Trophoblast cell (in vitro differentiated cells and primary cell): ENCODE data around the gene WDR5.

Experiments
- DNase-seq, 2 donors: peaks; one replicate each; pipeline ENCODE4 v3.0.0-alpha.2; 2016
- H2AFZ ChIP-seq: 2 replicates; pipeline ENCODE4 v1.6.1; 2013; ENCODE audit warnings: low read length, moderate library complexity, mild to moderate bottlenecking; ENCODE audit not compliant: insufficient read depth, poor library complexity
- H2AK5ac ChIP-seq: 2 replicates; pipeline ENCODE4 v1.6.1; 2013; ENCODE audit warnings: mild to moderate bottlenecking, low read length
- H2BK120ac ChIP-seq: 2 replicates; pipeline ENCODE4 v1.6.1; 2013; ENCODE audit warnings: low read length, mild to moderate bottlenecking, moderate library complexity; ENCODE audit not compliant: insufficient read depth, poor library complexity
- H2BK12ac ChIP-seq: 2 replicates; pipeline ENCODE4 v1.6.1; 2013; ENCODE audit warnings: mild to moderate bottlenecking, low read length, moderate library complexity
- H2BK5ac ChIP-seq: 2 replicates; pipeline ENCODE4 v1.6.1; 2013; ENCODE audit warnings: low read length, low read depth, moderate library complexity, mild to moderate bottlenecking; ENCODE audit not compliant: poor library complexity
- H3K14ac ChIP-seq: 2 replicates; pipeline ENCODE4 v1.6.1; 2013; ENCODE audit warnings: mild to moderate bottlenecking, low read length
- H3K18ac ChIP-seq: 2 replicates; pipeline ENCODE4 v1.6.1; 2013; ENCODE audit warnings: mild to moderate bottlenecking, low read length
- H3K23ac ChIP-seq: 2 replicates; pipeline ENCODE4 v1.6.1; 2013; ENCODE audit warnings: low read length
- H3K27ac ChIP-seq: 2 replicates; pipeline ENCODE4 v1.5.1; 2013; ENCODE audit warnings: low read depth, mild to moderate bottlenecking, inconsistent platforms, low read length, moderate library complexity
- H3K27me3 ChIP-seq: 2 replicates; pipeline ENCODE4 v1.6.1; 2013; ENCODE audit warnings: inconsistent platforms, mild to moderate bottlenecking, low read length, moderate library complexity; ENCODE audit not compliant: insufficient read depth
- H3K36me3 ChIP-seq, 2 experiments: 1 replicate in 1 of 2; 2 replicates in 1 of 2; pipeline ENCODE4 v1.6.1; 2013; ENCODE audit warnings: low read length in 2 of 2, mild to moderate bottlenecking in 2 of 2, moderate library complexity in 1 of 2; ENCODE audit not compliant: insufficient read depth in 2 of 2, control insufficient read depth in 1 of 2
- H3K4ac ChIP-seq: 2 replicates; pipeline ENCODE4 v1.6.1; 2013; ENCODE audit warnings: low read depth, mild to moderate bottlenecking, low read length, moderate library complexity
- H3K4me1 ChIP-seq, 2 experiments: 1 replicate in 1 of 2; 2 replicates in 1 of 2; pipeline ENCODE4 v1.6.1; 2013; ENCODE audit warnings: low read length in 2 of 2, mild to moderate bottlenecking in 2 of 2, moderate library complexity in 1 of 2; ENCODE audit not compliant: insufficient read depth in 2 of 2, control insufficient read depth in 1 of 2
- H3K4me2 ChIP-seq: 2 replicates; pipeline ENCODE4 v1.6.1; 2013; ENCODE audit warnings: inconsistent platforms, mild to moderate bottlenecking, low read length, moderate library complexity
- H3K4me3 ChIP-seq: 2 replicates; pipeline ENCODE4 v1.5.1; 2013; ENCODE audit warnings: mild to moderate bottlenecking, low read depth, low read length, inconsistent platforms
- H3K79me1 ChIP-seq: one replicate; pipeline ENCODE4 v1.6.1; 2013; ENCODE audit warnings: low read length
- H3K79me2 ChIP-seq: 2 replicates; pipeline ENCODE4 v1.6.1; 2013; ENCODE audit warnings: low read length, mild to moderate bottlenecking; ENCODE audit not compliant: control insufficient read depth, insufficient read depth, poor library complexity
- H3K9ac ChIP-seq: 2 replicates; pipeline ENCODE4 v1.6.1; 2013; ENCODE audit warnings: mild to moderate bottlenecking, low read length
- H3K9me3 ChIP-seq: 2 replicates; pipeline ENCODE4 v1.6.1; 2013; ENCODE audit warnings: low read depth, mild to moderate bottlenecking, control low read depth, inconsistent platforms, low read length; ENCODE audit not compliant: insufficient read depth
- H4K12ac ChIP-seq: 2 replicates; pipeline ENCODE4 v1.6.1; 2013; ENCODE audit warnings: low read depth, mild to moderate bottlenecking, low read length, moderate library complexity
- H4K8ac ChIP-seq: 2 replicates; pipeline ENCODE4 v1.6.1; 2013; ENCODE audit warnings: low read depth, mild to moderate bottlenecking, low read length, moderate library complexity
- H4K91ac ChIP-seq: one replicate; pipeline ENCODE4 v1.6.1; 2013; ENCODE audit warnings: low read depth, mild to moderate bottlenecking, low read length, moderate library complexity
- WGBS: extraction: QIAGEN DNeasy Blood & Tissue Kit; methylation state at CpG from one replicate; pipeline ENCODE4 v1.1.7; 2013; ENCODE audit warnings: missing lambda C conversion rate; ENCODE audit not compliant: insufficient read length, insufficient coverage; ENCODE audit errors: extremely low coverage; 5-methylcytosine and 5-hydroxymethylcytosine counted together

Gene WDR5

GRCh38 chr9:134189145-134189469 lies 53.2 kb downstream of the WDR5 start:
- no peak overlapping the region for H3K4me2 ChIP-seq
- no peak overlapping the region for H2BK120ac ChIP-seq
- no peaks in the 10 kb centered on the region for H3K79me1 ChIP-seq
- no peaks in the 10 kb centered on the region for H3K27me3 ChIP-seq
- H3K79me2 ChIP-seq = no peaks in the 10 kb centered on the region
- peaks cover 2% of the 10 kb centered on the region for H3K9me3 ChIP-seq
- WGBS = no CpG with 5 or more reads among the region's 15 CpGs
- H2AK5ac ChIP-seq = no peak overlapping the region
- no peak for DNase-seq
- H3K4ac ChIP-seq = no peak overlapping the region
- H3K36me3 ChIP-seq = no peaks in the 10 kb centered on the region
- no peak overlapping the region for H2BK5ac ChIP-seq
- no peaks in the 10 kb centered on the region for H3K4me1 ChIP-seq
- H3K23ac ChIP-seq = no peak overlapping the region
- no peak overlapping the region for H4K12ac ChIP-seq
- H3K9ac ChIP-seq = no peak overlapping the region
- no peak overlapping the region for H4K8ac ChIP-seq
- no peak overlapping the region for H2AFZ ChIP-seq
- H3K14ac ChIP-seq = no peak overlapping the region
- H4K91ac ChIP-seq = no peak overlapping the region
- no peak overlapping the region for H3K18ac ChIP-seq
- H2BK12ac ChIP-seq = no peak overlapping the region
- H3K4me3 ChIP-seq = no peak overlapping the region
- H3K27ac ChIP-seq = no peak overlapping the region

GRCh38 chr9:134189470-134190231 lies 53.8 kb downstream of the WDR5 start:
- Histone ChIP-seq H3K4me1 (no peaks in the 10 kb centered on the region), H2BK12ac (no peak overlapping the region), H2AFZ (no peak overlapping the region), H3K14ac (no peak overlapping the region), H3K79me1 (no peaks in the 10 kb centered on the region), H4K8ac (no peak overlapping the region), H3K23ac (no peak overlapping the region), H3K18ac (no peak overlapping the region), H3K4me3 (no peak overlapping the region), H2AK5ac (no peak overlapping the region), H4K91ac (no peak overlapping the region), H3K27ac (no peak overlapping the region), H3K4me2 (no peak overlapping the region), H3K27me3 (no peaks in the 10 kb centered on the region), H3K9me3 (peaks cover 2% of the 10 kb centered on the region), H2BK5ac (no peak overlapping the region), H3K36me3 (no peaks in the 10 kb centered on the region), H3K9ac (no peak overlapping the region), H4K12ac (no peak overlapping the region), H3K4ac (no peak overlapping the region), H3K79me2 (no peaks in the 10 kb centered on the region), H2BK120ac (no peak overlapping the region)
- no peak for DNase-seq
- no CpG with 5 or more reads among the region's 24 CpGs for WGBS

GRCh38 chr9:134190232-134191121 lies 54.6 kb downstream of the WDR5 start:
- H4K12ac ChIP-seq = no peak overlapping the region
- H2BK12ac ChIP-seq = no peak overlapping the region
- no peak overlapping the region for H3K18ac ChIP-seq
- no peaks in the 10 kb centered on the region for H3K36me3 ChIP-seq
- no peak overlapping the region for H3K27ac ChIP-seq
- no peak overlapping the region for H3K23ac ChIP-seq
- H3K9me3 ChIP-seq = peaks cover 2% of the 10 kb centered on the region
- H2BK120ac ChIP-seq = no peak overlapping the region
- no peak overlapping the region for H2AK5ac ChIP-seq
- H3K79me2 ChIP-seq = no peaks in the 10 kb centered on the region
- no peak overlapping the region for H2AFZ ChIP-seq
- no CpG with 5 or more reads among the region's 29 CpGs for WGBS
- H3K4me2 ChIP-seq = no peak overlapping the region
- no peak for DNase-seq
- H3K79me1 ChIP-seq = no peaks in the 10 kb centered on the region
- no peak overlapping the region for H3K9ac ChIP-seq
- H3K27me3 ChIP-seq = no peaks in the 10 kb centered on the region
- no peak overlapping the region for H4K8ac ChIP-seq
- no peak overlapping the region for H2BK5ac ChIP-seq
- H3K14ac ChIP-seq = no peak overlapping the region
- no peak overlapping the region for H4K91ac ChIP-seq
- no peak overlapping the region for H3K4me3 ChIP-seq
- no peak overlapping the region for H3K4ac ChIP-seq
- no peaks in the 10 kb centered on the region for H3K4me1 ChIP-seq

- Histone ChIP-seq H3K79me2 (no peaks in the 10 kb centered on the region), H3K4me3 (no peak overlapping the region)
- no CpG with 5 or more reads among the region's 6 CpGs for WGBS
Measured at GRCh38 chr9:134191455-134192209, 55.8 kb downstream of the WDR5 start.

More at GRCh38 chr9:134191455-134192209, 55.8 kb downstream of the WDR5 start:
- H3K4me1 ChIP-seq = no peaks in the 10 kb centered on the region
- no peak overlapping the region for H2AFZ ChIP-seq
- H3K14ac ChIP-seq = no peak overlapping the region
- no peak overlapping the region for H4K12ac ChIP-seq
- no peaks in the 10 kb centered on the region for H3K9me3 ChIP-seq
- H2BK12ac ChIP-seq = no peak overlapping the region
- peak overlapping the region; percentile 35 for H3K9ac ChIP-seq
- H4K91ac ChIP-seq = no peak overlapping the region
- DNase-seq = no peak
- no peaks in the 10 kb centered on the region for H3K79me1 ChIP-seq
- no peak overlapping the region for H2BK120ac ChIP-seq
- H3K4me2 ChIP-seq = no peak overlapping the region
- no peak overlapping the region for H3K4ac ChIP-seq
- no peak overlapping the region for H3K18ac ChIP-seq
- no peaks in the 10 kb centered on the region for H3K36me3 ChIP-seq
- no peaks in the 10 kb centered on the region for H3K27me3 ChIP-seq
- no peak overlapping the region for H3K23ac ChIP-seq
- H4K8ac ChIP-seq = no peak overlapping the region
- no peak overlapping the region for H2BK5ac ChIP-seq
- H2AK5ac ChIP-seq = no peak overlapping the region
- no peak overlapping the region for H3K27ac ChIP-seq
